NCI-H2227 (cell line): Measurements from ENCODE around the gene RACK1.
"Not testable (repeated sequence)": the region's sequence is repeated elsewhere in the genome, so short reads cannot be mapped to it uniquely, and the experiment has no call there.

Experiments
- DNase-seq: peaks from one replicate; lab custom pipeline; 2025; ENCODE audit not compliant: unreplicated experiment; lab: John Stamatoyannopoulos, UW

RACK1 gene

DNA sequence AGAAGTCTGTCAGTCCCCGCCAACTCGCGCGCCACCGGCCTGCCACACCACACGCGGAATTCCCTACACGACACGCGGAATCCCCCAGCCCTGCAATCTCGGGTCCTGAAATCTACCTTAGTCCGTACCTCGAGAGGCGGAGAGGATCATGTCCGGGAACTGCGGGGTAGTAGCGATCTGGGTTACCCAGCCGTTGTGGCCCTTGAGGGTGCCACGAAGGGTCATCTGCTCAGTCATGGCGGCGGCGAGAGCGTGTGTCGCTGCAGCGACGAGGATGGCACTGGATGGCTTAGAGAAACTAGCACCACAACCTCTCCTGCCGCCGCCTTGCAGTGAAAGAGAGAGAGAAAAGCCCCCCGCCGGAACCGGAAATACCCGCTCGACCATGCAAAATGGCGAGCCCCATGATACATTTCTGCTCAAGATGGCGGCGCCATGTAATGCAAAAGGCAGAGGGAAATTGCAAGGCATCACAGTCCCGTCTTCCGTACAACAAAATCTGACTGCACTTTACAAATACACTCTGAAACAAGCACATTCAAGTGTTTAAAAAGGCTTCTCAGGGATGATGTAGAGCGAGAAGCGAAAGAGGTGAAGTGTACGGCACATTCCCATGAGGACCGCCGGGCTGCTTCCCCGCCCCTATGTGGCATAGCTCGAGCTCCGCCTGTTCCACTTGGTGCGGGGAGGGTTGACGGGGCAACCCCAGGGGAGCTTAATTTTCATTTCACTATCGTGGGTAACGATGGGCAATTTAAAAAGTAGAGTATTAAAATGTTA lies at the start of gene RACK1:
Gene RACK1, minus strand, starts transcription at position 343 of the 780 bp plus-strand sequence. Its CDS starts 106 bp downstream, at position 237.
- DNase-seq = no peak

DNA sequence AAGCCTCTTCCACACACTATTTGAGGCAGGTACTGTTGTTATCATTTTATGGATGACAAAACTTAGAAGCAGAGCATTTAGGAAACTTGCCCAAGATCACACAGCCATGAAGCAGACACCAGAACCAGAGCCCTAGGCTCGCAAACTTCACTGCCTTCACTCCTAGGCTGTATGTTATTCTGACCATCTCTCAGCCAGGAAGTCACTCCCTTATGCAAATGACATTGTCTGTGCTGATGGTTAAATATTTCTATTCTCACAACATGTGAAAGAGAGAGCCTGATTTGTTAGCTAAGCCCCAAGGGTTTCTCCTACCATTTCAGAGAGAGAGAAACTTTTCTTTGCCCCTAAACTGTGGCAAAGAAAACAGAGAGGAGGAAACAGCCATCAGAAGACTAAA lies 43.6 kb upstream of the RACK1 start:
- DNase-seq = not testable (repeated sequence)

DNA sequence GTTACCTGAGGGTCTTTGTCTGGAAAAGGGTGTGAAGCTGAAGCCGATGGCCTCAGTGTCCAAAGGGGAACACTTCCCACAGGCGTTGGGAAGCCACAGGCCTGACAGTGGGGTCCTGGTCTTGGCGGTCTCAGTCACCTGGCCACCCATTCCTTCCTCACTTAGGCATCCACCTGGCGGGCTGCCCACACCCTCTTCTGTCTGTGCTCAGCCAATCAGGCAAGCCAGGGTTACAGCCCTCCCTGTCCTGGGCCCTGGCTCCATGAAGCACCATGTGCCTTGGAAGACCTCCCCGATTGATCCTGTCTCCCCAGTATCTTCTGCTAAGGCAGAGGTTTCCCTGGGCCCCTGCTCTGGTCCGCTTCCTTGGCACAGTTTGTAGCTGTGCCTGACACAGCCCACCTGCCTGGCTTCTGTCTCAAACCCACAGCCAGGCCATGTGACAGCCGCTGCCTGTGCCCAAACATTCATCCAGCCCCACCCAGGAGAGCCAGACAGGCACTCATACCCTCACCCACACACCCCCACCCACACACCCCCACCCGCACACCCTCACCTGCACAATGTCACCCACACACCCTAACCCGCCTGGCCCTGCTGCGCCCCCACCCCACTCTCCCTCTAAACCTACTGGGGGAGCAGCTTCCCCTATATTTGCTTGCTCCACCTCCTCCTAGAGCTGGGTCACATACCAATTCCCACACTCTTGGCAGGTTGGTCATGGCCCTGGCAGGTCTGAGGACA lies 42.4 kb upstream of the RACK1 start:
- DNase-seq = not testable (repeated sequence)

DNA sequence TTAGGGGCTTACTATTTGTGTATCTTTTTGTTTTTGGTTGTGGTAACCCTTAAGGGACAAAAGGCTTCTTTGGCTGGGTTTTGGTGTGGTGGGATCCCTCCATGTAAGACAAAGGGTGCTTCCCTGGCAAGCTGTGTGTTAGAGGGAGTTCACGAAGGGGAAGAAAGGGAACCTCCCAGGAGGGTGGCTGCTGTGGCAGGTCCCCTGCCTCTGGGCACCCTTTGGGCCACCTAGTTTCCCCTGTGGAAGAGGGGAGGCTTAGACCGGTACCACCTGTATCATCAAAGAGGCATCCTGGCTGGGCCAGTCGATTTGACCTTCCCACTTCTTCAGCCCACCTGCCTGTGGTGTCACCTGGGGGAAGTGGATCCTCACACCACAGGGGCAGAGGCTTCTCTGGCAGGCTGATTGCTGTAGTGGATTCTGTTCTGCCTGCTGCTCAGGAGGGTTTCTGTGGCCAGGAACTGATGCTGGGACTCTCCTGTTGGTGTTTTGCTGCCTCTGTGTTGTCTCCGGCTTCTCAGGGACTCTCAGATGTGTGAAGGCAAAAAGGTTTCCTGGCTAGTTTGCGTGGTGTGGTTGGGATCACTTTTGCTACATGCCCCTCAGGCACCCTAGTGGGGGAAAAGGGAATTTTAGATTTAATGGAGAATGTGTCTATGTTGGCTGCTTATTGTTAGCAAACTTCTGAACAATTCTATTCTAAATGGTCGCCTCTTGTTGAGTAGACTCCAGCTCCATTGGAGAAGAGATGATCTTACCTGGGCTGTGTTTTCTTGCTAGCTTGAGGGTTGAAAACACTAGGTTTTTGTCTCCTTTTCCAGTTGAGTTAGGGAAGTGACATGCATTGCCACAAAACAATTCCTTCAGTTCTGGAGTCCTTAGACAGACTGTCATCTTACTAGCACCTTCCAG lies 40.4 kb upstream of the RACK1 start:
- not testable (repeated sequence) for DNase-seq

DNA sequence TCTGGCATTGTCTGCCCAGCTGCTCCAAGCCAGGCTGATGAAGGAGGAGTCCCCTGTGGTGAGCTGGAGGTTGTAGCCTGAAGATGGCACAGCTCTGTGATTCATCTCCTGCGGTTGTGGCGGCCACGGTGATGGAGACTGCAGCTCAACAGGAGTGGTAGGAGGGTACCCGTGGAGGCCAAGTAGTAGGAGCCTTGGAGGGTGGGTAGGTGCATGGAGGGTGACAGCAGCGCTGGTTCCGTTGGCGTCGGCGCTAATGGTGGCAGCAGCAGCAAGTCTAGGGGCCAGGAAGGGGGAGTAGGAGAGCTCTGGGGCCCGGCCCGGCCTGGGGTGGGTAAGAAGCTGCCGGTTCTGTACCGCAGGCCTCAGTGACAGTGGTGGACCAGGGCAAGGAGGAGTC lies 39.6 kb upstream of the RACK1 start:
- DNase-seq = no peak

DNA sequence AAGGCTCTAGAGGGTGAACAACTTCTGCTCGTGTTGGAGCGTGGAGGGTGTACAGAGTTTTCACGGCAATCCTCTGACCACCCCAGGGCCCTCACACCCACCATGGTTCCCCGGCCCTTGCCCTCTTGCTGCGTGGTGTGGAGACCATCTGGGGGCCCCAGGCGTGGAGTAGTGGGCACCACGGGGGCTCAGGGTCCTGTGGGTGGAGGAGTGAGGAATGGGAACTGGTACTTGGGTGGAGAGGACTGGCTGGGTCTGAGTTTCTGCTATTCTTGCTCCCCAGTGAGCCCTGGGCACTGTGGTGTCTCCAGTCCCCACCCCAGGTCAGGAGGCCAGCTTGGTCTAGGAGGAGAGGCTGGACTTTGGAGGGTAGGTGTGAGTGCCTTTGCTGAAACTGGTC lies 39.2 kb upstream of the RACK1 start:
- DNase-seq = no peak

DNA sequence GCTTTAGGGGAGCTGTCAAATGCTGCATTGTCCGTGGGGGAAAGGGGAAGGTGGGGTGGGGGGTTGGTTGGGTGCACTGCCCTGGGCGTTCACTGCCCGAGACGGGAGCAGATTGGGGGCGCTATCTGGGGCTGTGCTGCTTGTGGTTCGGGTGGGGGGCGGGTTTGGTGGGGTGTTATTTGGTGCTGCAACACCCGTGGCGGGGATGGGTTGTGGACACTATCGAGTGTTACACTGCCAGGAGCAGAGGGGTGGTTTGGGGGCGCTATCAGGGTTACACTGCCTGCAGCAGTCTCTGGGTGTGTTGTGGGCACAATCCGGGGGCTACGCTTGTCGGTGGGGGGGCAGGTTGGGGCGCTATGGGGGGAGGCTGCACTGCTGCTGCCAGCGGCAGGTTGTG lies 38.7 kb upstream of the RACK1 start:
- not testable (repeated sequence) for DNase-seq

DNA sequence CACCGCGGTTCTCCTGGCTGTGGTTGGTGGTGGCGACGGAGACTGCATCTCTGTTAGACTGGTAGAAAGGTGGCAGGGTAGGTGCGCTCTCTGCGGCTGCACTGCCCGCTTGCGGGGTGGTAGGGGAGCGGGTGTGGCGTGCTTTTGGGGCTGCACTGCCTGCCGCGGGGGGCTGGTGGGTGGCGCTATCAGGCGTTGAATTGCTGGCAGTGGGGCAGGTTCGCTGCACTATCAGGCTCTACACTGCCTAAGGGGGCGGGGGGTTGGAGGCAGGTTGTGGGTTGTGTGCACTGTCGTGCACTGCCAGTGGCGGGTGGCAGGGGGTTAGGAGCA lies 38.2 kb upstream of the RACK1 start:
- DNase-seq = no peak

DNA sequence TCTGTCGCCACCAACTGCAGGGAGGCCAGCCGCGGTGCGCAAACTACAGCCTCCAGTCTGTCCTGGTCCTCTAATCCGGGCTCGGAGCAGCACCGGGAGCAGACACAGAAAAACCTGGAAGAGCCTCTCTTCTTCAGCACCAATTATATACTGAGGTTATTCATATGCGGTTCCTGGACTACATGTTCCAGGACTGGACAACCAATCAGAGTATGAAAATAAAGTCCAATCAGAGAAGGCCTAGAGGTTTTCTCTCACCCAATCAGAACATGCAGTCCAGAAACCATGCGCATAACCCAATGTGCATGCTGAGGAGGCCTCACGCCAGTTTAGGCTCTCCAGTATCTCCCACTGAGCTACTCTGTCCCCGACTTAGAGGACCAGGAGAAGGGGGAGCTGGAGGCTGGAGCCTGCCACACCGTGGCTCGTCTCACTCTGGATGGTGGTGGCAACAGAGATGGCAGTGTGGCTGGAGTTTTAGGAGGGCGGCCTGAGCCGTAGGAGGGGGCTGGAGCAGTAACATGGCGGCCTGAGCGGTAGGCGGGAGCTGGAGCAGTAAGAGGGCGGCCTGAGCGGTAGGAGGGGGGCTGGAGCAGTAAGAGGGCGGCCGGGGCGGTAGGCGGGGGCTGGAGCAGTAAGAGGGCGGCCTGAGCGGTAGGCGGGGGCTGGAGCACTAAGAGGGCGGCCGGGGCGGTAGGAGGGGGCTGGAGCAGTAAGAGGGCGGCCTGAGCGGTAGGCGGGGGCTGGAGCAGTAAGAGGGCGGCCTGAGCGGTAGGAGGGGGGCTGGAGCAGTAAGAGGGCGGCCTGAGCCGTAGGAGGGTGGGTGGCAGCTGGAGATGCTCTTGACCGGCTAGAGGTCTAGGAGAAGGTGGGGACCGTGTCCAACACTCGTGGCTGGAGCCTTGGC lies 37.6 kb upstream of the RACK1 start:
- no peak for DNase-seq

DNA sequence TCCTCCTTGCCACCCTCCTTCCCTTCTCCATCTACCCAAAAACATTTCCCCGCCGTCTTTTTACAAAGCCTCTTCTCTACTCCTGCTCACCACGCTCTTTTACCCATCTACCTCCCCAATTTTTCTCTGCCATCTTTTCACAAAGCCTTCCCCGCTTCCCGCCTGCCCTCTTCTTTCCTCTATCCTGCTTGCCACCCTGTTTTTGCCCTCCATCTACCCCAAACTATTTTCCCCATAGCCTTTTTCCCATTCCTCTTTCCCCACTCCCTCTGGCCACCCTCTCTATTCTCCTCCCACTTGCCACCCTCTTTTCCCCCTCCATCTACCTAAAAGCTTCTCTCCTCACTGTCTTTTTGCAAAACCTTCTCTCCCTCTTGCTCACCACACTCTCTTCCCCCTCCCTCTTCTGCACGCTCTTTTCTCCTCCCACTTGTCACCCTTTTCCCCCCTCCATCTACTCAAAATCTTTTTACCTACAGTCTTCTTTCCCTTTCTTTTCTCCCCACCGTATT lies 36.6 kb upstream of the RACK1 start:
- DNase-seq = no peak

DNA sequence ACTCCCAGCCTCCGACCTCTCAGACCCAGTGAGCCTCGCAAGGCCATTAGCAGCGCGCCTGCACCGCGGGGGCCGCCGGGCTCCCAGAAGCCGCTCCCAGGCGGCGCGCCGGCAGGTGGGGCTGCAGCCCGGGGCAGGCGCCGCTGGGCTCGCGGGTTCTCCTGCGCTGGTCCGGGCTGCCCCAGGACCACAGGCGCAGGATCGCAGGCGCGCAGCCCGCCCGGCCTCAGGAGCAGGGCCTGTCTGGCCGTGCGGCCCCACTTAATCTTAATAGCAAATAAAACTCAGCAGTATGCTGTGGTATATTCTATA lies 29.7 kb upstream of the RACK1 start:
- not testable (repeated sequence) for DNase-seq

DNA sequence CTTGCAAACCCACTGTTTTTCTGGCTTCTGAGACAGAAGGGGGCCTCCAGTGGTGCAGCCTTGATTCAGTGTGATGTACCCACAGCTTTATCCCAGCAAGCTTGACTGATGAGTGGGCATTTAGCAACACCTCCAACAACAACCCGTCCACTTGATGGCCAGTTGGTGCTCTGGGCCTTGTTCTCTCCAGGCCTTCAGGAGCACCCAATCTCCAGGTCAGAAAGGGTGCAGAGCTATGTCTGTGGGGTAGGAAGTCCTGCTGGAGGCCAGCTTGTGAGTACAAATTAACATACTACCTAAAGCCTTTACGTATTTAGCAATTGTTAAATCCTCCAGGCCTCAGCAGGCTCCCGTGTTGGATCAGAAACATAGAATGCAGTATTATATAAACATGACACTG lies 27.4 kb upstream of the RACK1 start:
- DNase-seq = no peak

DNA sequence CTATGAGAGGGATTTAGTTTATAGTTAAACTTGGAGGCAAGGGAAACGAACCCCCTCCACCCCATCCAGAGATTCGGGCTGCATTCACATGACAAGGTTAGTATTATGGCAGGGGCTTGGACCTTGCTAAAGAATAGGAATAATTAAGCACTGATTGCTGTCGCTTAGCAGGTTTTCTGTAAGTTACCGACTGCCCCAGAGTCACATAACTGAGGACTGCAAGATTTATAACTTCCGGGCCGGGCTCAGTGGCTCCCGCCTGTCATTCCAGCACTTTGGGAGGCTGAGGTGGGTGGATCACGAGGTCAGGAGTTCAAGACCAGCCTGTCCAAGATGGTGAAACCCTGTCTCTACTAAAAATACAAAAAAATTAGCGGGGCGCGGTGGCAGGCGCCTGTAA lies 24.2 kb upstream of the RACK1 start:
- not testable (repeated sequence) for DNase-seq

DNA sequence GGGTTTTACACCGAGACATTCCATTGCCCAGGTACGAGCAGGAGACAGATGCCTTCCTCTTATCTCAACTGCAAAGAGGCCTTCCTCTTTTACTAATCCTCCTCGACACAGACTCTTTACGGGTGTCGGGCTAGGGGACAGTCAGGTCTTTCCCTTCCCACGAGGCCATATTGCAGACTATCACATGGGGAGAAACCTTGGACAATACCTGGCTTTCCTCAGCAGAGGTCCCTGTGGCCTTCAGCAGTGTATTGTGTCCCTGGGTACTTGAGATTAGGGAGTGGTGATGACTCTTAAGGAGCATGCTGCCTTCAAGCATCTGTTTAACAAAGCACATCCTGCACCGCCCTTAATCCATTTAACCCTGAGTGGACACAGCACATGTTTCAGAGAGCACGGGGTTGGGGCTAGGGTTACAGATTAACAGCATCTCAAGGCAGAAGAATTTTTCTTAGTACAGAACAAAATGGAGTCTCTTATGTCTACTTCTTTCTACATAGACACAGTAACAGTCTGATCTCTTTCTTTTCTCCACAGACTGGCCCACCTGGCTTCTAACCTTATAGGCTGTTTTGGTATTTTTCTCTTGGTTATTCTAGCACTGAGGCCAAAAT lies 23.7 kb upstream of the RACK1 start:
- not testable (repeated sequence) for DNase-seq

DNA sequence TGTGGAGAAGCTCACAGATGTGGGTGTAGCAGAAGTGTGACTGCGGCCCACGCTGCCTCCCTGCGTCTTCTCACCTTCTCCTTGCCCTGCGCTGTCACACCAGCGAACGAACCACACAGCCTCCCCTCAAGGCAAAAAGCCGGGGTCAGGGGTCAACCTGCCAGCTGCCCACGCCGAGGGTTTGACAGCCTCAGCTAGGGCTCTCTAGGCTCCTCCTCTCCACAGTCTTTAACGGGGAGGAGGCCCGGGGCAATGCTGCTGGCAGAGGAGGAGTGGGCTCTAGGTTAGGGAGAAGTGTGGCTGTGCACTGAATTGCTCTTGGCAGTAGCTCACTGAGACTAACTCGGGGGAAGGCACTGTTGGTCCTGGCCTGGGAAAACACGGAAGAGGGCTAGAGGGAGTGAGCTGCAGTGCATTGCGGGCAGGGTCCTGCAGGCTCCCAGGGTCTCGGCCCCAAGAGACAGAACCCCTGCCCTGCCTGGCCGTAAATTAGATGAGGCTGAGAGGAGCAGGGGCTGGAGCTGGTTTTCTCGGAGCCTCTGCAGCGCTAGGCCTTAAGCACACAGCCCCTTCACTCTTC lies 21.5 kb upstream of the RACK1 start:
- DNase-seq = no peak

DNA sequence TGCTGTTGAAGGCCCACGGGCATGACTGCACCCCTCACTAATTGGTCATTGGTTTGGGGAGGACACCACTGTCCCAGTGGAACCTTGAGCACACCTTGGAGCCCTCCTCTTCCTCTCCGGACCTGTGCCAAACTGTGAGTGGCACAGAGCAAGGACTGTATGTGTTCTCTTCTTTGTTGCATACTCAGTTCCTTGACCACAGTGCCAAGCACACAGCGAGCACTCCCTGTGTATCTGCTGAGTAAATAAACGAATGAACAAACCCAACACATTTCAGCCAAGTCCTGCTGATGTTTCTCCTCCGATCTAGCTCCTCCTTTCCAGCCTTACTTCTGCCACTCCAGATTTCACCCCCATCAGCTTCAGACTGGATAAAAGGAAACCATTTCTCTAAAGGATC lies 19.9 kb upstream of the RACK1 start:
- DNase-seq = no peak

DNA sequence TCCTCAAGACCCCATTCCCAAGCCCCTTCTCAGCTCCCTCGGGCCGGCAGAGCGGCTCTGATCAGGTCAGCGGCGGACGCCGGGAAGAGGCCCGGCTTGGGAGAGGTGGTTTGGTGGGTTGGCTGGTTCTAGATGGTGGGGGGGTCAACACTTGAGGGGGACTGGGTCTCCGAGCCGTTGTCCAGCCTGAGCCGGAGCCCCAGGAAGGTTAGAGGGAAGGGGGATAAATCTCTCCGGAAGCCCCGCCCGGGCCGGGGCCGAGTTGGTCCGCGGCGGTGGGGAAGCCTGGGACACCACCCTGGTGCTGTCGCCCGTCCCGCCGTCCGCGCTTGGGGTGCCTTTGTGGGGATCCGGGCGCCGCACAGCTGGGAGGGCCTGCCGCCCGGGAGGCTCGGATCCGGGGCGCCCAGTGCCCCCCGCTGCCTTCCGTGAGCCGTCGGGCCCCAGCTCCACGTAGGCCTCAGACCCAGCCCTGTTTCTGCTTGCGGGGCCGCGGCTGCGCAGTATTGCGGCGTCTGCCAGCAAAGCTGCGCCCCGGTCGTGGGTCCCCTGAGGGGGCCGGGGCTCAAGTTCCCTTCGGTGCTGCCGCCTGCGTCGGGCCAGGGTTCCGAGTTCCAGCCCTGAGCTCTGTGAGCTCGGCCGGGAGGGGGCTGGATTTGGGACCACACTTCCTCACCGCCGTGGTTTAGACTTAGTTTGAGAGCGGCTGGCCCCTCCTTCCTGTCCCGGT lies 17.8 kb upstream of the RACK1 start:
- no peak for DNase-seq

DNA sequence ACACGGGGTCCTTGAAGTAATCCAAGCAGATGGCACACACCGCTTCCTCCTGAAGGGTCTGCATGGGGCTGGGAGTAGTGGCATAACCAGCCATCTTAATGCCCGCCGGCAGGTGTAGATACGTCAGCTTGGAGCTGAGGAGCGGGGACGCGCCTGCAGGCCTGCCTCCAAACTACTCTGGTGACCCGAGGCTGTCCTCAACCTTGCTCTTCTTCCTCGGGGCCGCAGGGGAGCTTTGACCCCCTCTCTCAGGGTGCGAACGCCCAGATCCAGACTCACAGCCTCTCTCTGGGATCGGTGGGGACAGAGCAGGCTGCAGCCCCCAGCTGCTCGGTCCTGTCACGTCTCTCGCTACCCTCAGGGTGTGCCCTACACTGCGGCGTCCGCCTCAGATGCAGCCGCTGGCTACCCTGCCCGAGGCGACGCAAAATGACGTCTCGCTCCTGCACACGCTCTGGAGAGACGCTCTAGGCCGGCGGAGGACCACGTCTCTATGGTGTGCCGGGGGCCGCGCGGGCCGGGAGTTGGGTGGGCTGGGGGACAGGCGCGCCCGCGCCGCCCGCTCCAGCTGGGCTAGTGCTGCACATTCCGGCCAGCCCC lies 17.1 kb upstream of the RACK1 start, which contains the start of gene TRIM52:
Gene TRIM52, minus strand, starts transcription at position 424 of the 600 bp plus-strand sequence. Its CDS starts 330 bp downstream, at position 94.
- DNase-seq = no peak
